AG08395 (cell line): ENCODE data around the gene TPM4.

Experiments used
- DNase-seq: peaks from one replicate; pipeline ENCODE4 v3.0.0; 2012; ENCODE audit warnings: mixed read lengths, low spot score

The TPM4 gene

GRCh38 chr19:16131648-16132047 is 55.4 kb downstream of the TPM4 start:
- DNase-seq: no peak

DNA sequence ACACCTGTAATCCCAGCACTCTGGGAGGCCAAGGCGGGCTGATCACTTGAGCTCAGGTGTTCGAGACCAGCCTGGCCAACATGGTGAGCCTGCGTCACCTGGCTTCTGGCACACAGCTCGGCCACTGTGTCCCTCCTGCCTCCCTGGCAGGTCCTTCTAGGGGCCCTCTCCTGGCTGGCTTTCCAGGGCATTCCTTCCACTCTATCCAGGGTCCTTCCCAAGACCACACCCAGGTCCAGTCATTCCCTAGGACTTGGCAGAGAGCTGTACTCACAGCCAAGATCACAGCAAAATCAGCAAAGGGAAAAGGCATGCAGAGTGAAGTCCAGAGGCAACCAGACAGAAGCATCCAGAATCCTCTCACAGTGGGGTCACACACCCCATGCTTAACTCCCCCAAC is 57.5 kb downstream of the TPM4 start:
- peak; percentile 16 for DNase-seq

DNA sequence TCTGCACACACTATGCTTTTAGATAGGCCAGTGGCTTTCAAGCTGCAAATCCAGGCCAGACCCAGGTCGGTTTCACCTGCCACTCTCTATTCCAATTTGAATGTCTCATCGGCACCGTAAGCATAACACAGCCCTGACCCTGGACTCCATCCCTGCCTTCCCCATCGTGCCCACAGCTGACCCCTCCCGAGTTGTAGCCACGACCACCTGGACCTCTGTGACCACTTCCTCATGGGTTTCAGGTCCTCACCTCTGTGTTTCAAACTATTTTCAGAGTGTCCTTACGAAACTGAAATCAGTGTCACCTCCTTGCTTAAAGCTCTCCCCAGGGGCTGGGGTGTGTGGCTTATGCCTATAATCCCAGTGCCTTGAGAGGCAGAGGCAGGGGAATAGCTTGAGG is 58.2 kb downstream of the TPM4 start:
- no peak for DNase-seq

DNA sequence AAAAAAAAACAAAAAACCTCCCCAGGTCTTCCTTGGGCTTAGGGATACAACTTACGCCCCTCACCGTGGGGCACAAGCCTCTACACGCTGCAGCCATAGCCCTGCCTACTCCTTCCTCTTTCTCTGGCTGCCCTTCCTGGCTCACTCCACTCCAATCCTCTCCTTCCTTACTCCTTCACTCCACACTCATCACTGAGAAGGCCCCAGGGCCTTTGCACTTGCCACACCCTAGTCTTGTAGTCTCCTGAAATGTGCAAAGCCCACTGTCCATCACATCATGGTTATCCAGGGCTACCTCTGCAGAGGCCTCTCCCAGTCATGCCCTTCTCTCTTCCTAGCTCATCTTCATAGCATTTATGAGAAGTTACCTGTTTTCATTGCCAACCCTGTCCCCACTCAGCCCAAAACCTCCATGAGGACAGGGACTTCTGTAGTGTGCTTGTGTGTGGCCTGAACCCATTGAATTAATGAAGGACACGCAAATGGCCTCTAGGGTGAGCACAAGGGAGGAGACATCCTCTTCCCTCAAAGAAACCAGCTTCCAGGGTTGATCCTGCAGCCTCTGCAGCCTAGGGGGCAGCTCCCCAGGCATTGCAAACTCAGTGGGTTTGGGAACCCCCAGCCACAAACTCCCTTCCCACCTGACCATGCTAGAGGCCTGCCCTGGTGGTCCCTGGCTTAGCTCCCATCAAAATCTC is 59.3 kb downstream of the TPM4 start:
- DNase-seq: no peak

DNA sequence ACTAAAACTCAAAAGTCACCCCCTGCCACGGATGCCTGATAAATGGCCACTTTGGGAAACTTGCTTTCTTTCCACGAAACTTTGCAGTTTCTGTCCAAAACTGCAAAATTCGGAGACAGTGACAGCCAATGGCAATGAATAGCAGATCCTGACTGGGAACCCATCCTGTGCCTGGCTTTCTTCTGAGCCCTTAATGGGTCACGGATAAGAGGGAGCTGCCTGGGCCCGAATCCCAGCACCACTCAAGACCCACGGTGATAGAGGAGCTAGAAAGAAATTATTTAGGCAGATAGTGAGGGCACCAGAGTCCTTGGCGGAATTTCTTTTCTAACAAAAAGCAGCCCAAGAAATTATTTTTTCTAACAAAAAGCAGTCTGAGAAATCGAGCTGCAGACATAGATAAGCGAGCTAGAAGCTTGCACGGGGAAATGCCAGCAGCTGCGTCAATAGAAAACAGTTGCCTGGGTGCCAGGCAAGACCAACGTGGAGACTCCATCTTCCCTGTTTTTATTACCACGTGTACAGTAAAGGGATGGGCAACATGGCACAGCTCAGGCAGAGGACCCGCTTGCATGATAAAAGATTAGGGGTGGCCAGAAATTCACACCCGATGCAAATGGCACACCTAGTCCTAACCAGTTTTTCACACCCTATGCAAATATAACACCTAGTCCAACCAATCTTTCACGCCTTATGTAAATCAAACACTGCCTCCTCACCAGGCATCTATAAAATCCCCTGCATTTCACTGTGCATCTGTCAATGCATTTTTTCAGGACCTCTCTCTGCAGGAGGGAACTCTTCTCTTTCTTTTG is 60.1 kb downstream of the TPM4 start:
- no peak for DNase-seq

GRCh38 chr19:16139752-16140151 is 63.5 kb downstream of the TPM4 start:
- DNase-seq: no peak

DNA sequence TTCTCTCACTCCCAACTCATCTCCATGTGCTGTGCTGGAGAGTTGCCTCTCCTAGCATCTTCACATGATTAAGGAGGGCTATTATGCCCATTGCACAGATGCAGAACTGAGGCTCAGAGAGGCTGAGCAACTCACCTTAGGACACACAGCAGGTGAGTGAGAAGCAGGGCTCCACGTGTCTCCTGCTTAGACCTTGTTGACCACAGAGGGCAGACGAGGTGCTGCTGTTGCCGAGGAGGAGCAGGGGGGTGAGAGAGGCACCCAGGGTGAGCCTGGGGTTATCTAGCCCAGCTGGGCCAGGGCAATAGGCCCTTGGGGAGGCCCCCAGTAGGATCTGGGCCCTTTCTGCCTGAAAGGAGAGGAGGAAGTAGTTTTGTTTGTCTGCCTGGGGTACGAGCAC is 64.7 kb downstream of the TPM4 start:
- no peak for DNase-seq

GRCh38 chr19:16142032-16142580 is 65.8 kb downstream of the TPM4 start:
- DNase-seq: no peak

GRCh38 chr19:16143399-16144215 is 67.3 kb downstream of the TPM4 start, which contains the start of gene HSH2D:
Gene HSH2D (plus strand): TSS chr19:16143685. CDS start chr19:16148751, 5,066 bp downstream.
- no peak for DNase-seq

- DNase-seq: no peak
Measured at GRCh38 chr19:16144216-16144581, 67.9 kb downstream of the TPM4 start.

DNA sequence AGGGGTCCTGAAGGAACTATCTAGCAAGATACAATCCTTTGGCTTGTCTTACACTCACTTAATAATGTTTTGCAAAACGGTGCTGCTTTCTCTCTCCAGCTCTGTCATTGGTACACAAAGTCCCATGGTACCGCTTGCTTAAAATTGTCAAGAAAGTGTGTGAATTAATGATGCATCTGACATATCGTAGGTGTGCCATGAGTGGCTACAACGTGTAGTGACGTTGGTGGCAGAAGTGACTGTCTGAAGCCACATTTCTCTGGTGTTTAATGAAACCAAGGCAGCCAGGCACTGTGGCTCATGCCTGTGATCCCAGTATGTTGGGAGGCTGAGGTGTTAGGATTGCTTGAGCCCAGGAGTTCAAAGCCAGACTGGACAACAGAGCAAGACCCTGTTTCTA is 69.8 kb downstream of the TPM4 start:
- DNase-seq: no peak

- DNase-seq: no peak
Measured at GRCh38 chr19:16148443-16149229, 72.3 kb downstream of the TPM4 start.
